Astrocyte (in vitro differentiated cells and primary cell): ENCODE measurements around the gene AKNAD1.

Experiments used
- EZH2 ChIP-seq: IDR thresholded peaks from 2 replicates; pipeline ENCODE4 v1.6.1; 2012; ENCODE audit warnings: mild to moderate bottlenecking, low read length, inconsistent platforms; ENCODE audit not compliant: insufficient read depth
- TF ChIP-seq, protein P1 (sequence below): IDR thresholded peaks from 2 replicates; pipeline ENCODE4 v1.5.1; 2011; ENCODE audit warnings: low read depth, mild to moderate bottlenecking, inconsistent platforms, low read length, moderate library complexity; ENCODE audit not compliant: insufficient read depth

DNA sequence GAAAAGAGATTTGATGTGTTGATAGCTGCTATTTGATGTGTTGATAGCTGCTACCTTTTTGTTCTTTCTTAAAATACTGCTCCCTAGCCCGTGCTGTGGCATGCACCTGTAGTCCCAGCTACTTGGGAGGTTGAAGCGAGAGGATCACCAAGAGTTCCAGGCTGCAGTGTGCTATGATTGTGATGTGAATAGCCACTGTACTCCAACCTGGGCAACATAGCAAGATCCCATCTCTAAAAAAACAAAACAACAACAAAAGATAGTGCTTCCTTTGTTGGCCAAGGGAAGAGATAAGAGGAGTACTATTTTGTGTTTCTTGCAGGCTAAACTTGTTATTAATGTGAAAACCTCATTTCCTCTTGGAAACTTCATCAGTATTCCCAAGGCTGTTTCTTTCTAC, 25.9 kb upstream of the AKNAD1 start:
- TF ChIP-seq, protein P1, sequence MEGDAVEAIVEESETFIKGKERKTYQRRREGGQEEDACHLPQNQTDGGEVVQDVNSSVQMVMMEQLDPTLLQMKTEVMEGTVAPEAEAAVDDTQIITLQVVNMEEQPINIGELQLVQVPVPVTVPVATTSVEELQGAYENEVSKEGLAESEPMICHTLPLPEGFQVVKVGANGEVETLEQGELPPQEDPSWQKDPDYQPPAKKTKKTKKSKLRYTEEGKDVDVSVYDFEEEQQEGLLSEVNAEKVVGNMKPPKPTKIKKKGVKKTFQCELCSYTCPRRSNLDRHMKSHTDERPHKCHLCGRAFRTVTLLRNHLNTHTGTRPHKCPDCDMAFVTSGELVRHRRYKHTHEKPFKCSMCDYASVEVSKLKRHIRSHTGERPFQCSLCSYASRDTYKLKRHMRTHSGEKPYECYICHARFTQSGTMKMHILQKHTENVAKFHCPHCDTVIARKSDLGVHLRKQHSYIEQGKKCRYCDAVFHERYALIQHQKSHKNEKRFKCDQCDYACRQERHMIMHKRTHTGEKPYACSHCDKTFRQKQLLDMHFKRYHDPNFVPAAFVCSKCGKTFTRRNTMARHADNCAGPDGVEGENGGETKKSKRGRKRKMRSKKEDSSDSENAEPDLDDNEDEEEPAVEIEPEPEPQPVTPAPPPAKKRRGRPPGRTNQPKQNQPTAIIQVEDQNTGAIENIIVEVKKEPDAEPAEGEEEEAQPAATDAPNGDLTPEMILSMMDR = no peak
- no peak for TF ChIP-seq EZH2
